ENCODE data around the gene WDR33.

Gene WDR33

DNA sequence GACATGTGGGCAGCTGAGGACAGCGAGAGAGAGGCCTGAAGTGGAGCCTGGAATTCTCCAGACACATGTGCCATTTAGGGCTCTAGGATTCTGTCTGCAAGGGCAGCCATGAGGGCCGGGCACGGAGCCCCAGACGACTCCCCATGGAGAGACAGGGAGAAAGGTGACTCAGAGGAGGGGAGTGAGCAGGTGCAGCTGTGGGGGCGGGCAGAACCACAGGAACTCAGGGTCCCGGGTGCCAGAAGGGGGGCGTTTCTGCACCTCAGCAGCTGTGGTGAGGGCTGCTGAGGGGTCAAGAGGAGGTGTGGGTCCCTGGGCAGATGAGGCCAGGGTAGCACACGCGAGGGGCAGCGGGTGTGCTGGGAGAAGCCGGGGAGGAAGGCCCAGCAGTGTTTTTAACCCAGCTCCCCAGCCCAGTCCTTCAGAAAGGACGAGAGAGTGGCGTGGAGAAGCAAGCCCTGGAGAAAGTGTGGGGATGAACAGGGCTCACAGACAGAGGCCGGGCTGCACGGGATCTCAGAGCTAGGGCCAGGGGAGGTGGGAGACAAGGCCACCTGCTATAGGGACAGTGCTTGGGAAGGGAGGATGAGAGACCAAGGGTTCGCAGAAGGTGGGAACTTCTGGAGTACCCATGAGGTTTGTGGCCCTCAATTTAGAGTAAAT lies 157.4 kb downstream of the WDR33 start:
- Histone ChIP-seq H2BK15ac (ENCODE audit: low read depth, poor library complexity, severe bottlenecking) (peak overlapping the region; percentile 65), H3K18ac (ENCODE audit: low read depth in 1 of 2, low read length in 2 of 2) (no peak overlapping the region), H3K4me2 (ENCODE audit: low read length, poor library complexity, severe bottlenecking) (no peak overlapping the region), H3K27me3 (ENCODE audit: control insufficient read depth in 1 of 2, insufficient read depth in 1 of 2, low read length in 2 of 2) (peaks cover 0 to 6% of the 10 kb centered on the region in 2 experiments), H3K4ac (ENCODE audit: low read depth in 1 of 2, low read length in 2 of 2) (no peak overlapping the region), H2AFZ (ENCODE audit: low read depth, low read length) (no peak overlapping the region), H3K9me3 (ENCODE audit: control insufficient read depth, low read length) (no peaks in the 10 kb centered on the region), H3K23ac (ENCODE audit: low read length in 2 of 2) (no peak overlapping the region), H4K91ac (ENCODE audit: low read length) (peak overlapping the region; percentile 43), H2AK5ac (ENCODE audit: low read length, severe bottlenecking) (no peak overlapping the region), H3K9ac (ENCODE audit: low read length) (no peak overlapping the region), H3K27ac (ENCODE audit: low read length, poor library complexity, severe bottlenecking) (no peak overlapping the region), H3K36me3 (ENCODE audit: control insufficient read depth in 1 of 2, insufficient read depth in 2 of 2, low read depth in 1 of 2, low read length in 2 of 2) (peaks cover 0 to 45% of the 10 kb centered on the region in 2 experiments), H3K4me1 (ENCODE audit: control insufficient read depth, insufficient read depth, low read depth, low read length) (peaks cover 26% of the 10 kb centered on the region), H4K8ac (ENCODE audit: low read length) (no peak overlapping the region), H3K14ac (ENCODE audit: low read length in 2 of 2) (no peak overlapping the region), H2BK12ac (ENCODE audit: low read length in 2 of 2) (no peak overlapping the region), H2BK5ac (ENCODE audit: low read depth, low read length, poor library complexity, severe bottlenecking) (no peak overlapping the region), H2BK120ac (ENCODE audit: low read depth, low read length) (no peak overlapping the region), H3K79me1 (replicated peaks; ENCODE audit: low read length, poor library complexity, severe bottlenecking) (peaks cover 2% of the 10 kb centered on the region), H3K4me3 (ENCODE audit: insufficient read depth in 1 of 2, low read depth in 1 of 2, low read length in 2 of 2) (no peak overlapping the region)
- WGBS, result 80% methylated on average over 16 of the region's 16 CpGs
- no peak for DNase-seq

DNA sequence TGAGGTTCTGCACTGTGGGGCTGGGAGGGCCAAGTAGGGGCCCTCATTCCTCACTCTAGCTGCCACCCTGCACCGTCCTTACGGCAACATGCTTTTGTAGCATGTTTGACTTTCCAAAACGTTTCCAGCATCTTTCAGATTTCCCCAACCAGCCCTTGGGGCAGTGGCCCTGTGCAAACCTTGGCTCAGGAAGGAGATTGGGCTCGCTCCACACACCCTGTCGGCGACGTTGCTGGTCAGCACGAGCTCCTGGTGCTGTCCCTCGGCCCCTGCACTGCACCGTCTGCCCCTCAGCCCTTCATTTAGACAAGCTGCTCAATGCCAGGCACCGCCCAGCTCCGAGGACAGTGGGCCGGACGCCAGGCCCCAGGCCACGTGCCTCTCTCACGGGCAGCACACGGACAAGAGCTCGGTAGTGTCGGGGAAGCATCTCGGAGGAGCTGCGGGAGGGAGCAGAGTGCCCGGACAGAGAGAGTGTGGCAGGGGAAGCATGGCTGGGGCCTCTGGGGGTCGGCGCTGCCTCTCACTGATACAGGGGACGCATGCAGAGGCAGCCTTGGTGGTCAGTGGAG lies 158.1 kb downstream of the WDR33 start:
- Histone ChIP-seq H3K9me3 (ENCODE audit: control insufficient read depth, low read length) (no peaks in the 10 kb centered on the region), H3K9ac (ENCODE audit: low read length) (no peak overlapping the region), H3K4me2 (ENCODE audit: low read length, poor library complexity, severe bottlenecking) (no peak overlapping the region), H2BK120ac (ENCODE audit: low read depth, low read length) (no peak overlapping the region), H2BK15ac (ENCODE audit: low read depth, poor library complexity, severe bottlenecking) (peak overlapping the region; percentile 65), H4K91ac (ENCODE audit: low read length) (peak overlapping the region; percentile 43), H3K23ac (ENCODE audit: low read length in 2 of 2) (no peak overlapping the region), H2BK12ac (ENCODE audit: low read length in 2 of 2) (no peak overlapping the region), H3K14ac (ENCODE audit: low read length in 2 of 2) (no peak overlapping the region), H2AFZ (ENCODE audit: low read depth, low read length) (no peak overlapping the region), H3K36me3 (ENCODE audit: control insufficient read depth in 1 of 2, insufficient read depth in 2 of 2, low read depth in 1 of 2, low read length in 2 of 2) (peaks cover 0 to 45% of the 10 kb centered on the region in 2 experiments), H3K79me1 (replicated peaks; ENCODE audit: low read length, poor library complexity, severe bottlenecking) (peaks cover 2% of the 10 kb centered on the region), H3K4me3 (ENCODE audit: insufficient read depth in 1 of 2, low read depth in 1 of 2, low read length in 2 of 2) (no peak overlapping the region), H2BK5ac (ENCODE audit: low read depth, low read length, poor library complexity, severe bottlenecking) (no peak overlapping the region), H3K4ac (ENCODE audit: low read depth in 1 of 2, low read length in 2 of 2) (no peak overlapping the region), H3K27ac (ENCODE audit: low read length, poor library complexity, severe bottlenecking) (no peak overlapping the region), H3K27me3 (ENCODE audit: control insufficient read depth in 1 of 2, insufficient read depth in 1 of 2, low read length in 2 of 2) (peaks cover 0 to 6% of the 10 kb centered on the region in 2 experiments), H3K18ac (ENCODE audit: low read depth in 1 of 2, low read length in 2 of 2) (no peak overlapping the region), H2AK5ac (ENCODE audit: low read length, severe bottlenecking) (no peak overlapping the region), H4K8ac (ENCODE audit: low read length) (no peak overlapping the region), H3K4me1 (ENCODE audit: control insufficient read depth, insufficient read depth, low read depth, low read length) (peaks cover 26% of the 10 kb centered on the region)
- WGBS, result 82% methylated on average over 25 of the region's 25 CpGs
- no peak for DNase-seq

DNA sequence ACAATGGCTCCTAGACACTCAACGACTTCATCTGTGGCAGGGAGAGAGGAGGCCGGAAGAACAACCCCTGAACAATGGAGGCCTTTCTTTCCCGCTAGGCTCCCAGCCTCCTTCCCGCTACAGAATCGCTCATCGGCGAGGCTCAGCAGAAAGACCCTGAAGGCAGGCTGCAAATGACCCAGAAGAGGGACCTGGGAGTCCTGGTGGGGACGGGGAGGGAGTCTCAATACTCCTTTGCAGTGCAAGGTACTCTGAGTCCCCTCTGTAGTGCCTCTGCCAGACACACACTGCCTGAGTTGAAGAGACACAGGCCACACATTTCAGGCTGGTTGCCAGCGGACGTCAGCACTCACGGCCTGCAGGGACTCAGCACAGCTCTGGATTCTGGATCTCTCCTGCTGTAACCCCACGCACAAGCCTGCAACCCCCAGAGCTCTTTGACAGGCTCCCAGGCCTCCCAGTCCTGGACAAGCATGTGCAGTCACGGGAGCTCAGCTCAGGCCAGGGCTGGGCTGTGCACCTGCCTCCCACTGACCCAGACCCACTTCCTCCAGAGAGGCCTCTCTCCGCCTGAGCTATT lies 158.9 kb downstream of the WDR33 start:
- Histone ChIP-seq H3K27ac (ENCODE audit: low read length, poor library complexity, severe bottlenecking) (no peak overlapping the region), H3K36me3 (ENCODE audit: control insufficient read depth in 1 of 2, insufficient read depth in 2 of 2, low read depth in 1 of 2, low read length in 2 of 2) (peaks cover 0 to 42% of the 10 kb centered on the region in 2 experiments), H2AK5ac (ENCODE audit: low read length, severe bottlenecking) (no peak overlapping the region), H3K23ac (ENCODE audit: low read length in 2 of 2) (no peak overlapping the region), H3K27me3 (ENCODE audit: control insufficient read depth in 1 of 2, insufficient read depth in 1 of 2, low read length in 2 of 2) (peaks cover 0 to 6% of the 10 kb centered on the region in 2 experiments), H3K4me2 (ENCODE audit: low read length, poor library complexity, severe bottlenecking) (no peak overlapping the region), H3K4me3 (ENCODE audit: insufficient read depth in 1 of 2, low read depth in 1 of 2, low read length in 2 of 2) (no peak overlapping the region), H2BK5ac (ENCODE audit: low read depth, low read length, poor library complexity, severe bottlenecking) (no peak overlapping the region), H3K9ac (ENCODE audit: low read length) (no peak overlapping the region), H2BK15ac (ENCODE audit: low read depth, poor library complexity, severe bottlenecking) (peak overlapping the region; percentile 9), H2BK120ac (ENCODE audit: low read depth, low read length) (no peak overlapping the region), H3K9me3 (ENCODE audit: control insufficient read depth, low read length) (no peaks in the 10 kb centered on the region), H3K79me1 (replicated peaks; ENCODE audit: low read length, poor library complexity, severe bottlenecking) (peaks cover 2% of the 10 kb centered on the region), H3K18ac (ENCODE audit: low read depth in 1 of 2, low read length in 2 of 2) (peak overlapping the region in 1 of 2 experiments; percentile 4), H4K8ac (ENCODE audit: low read length) (no peak overlapping the region), H2BK12ac (ENCODE audit: low read length in 2 of 2) (no peak overlapping the region), H4K91ac (ENCODE audit: low read length) (peak overlapping the region; percentile 47), H3K4ac (ENCODE audit: low read depth in 1 of 2, low read length in 2 of 2) (peak overlapping the region in 1 of 2 experiments; percentile 35), H3K4me1 (ENCODE audit: control insufficient read depth, insufficient read depth, low read depth, low read length) (peaks cover 32% of the 10 kb centered on the region), H2AFZ (ENCODE audit: low read depth, low read length) (no peak overlapping the region), H3K14ac (ENCODE audit: low read length in 2 of 2) (no peak overlapping the region)
- WGBS, result 65% methylated on average over 13 of the region's 14 CpGs
- peak; percentile 80 for DNase-seq

DNA sequence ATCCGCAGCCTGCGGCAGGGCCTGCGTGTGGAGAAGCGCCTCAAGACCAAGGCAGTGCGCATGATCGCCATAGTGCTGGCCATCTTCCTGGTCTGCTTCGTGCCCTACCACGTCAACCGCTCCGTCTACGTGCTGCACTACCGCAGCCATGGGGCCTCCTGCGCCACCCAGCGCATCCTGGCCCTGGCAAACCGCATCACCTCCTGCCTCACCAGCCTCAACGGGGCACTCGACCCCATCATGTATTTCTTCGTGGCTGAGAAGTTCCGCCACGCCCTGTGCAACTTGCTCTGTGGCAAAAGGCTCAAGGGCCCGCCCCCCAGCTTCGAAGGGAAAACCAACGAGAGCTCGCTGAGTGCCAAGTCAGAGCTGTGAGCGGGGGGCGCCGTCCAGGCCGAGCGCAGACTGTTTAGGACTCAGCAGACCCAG lies 159.6 kb downstream of the WDR33 start:
- H3K4me1 ChIP-seq (ENCODE audit: control insufficient read depth, insufficient read depth, low read depth, low read length), result peaks cover 36% of the 10 kb centered on the region
- peak overlapping the region; percentile 28 to 33 for H2BK12ac ChIP-seq (ENCODE audit: low read length in 2 of 2)
- H2BK5ac ChIP-seq (ENCODE audit: low read depth, low read length, poor library complexity, severe bottlenecking), result no peak overlapping the region
- no peak overlapping the region for H3K4me2 ChIP-seq (ENCODE audit: low read length, poor library complexity, severe bottlenecking)
- no peaks in the 10 kb centered on the region for H3K9me3 ChIP-seq (ENCODE audit: control insufficient read depth, low read length)
- no peak overlapping the region for H2AFZ ChIP-seq (ENCODE audit: low read depth, low read length)
- no peak for DNase-seq
- H3K79me1 ChIP-seq (replicated peaks; ENCODE audit: low read length, poor library complexity, severe bottlenecking), result no peaks in the 10 kb centered on the region
- H3K14ac ChIP-seq (ENCODE audit: low read length in 2 of 2), result peak overlapping the region in 1 of 2 experiments; percentile 9
- H3K36me3 ChIP-seq (ENCODE audit: control insufficient read depth in 1 of 2, insufficient read depth in 2 of 2, low read depth in 1 of 2, low read length in 2 of 2), result peaks cover 0 to 37% of the 10 kb centered on the region in 2 experiments
- H4K91ac ChIP-seq (ENCODE audit: low read length), result peak overlapping the region; percentile 60
- H3K23ac ChIP-seq (ENCODE audit: low read length in 2 of 2), result no peak overlapping the region
- peaks cover 0 to 6% of the 10 kb centered on the region in 2 experiments for H3K27me3 ChIP-seq (ENCODE audit: control insufficient read depth in 1 of 2, insufficient read depth in 1 of 2, low read length in 2 of 2)
- no peak overlapping the region for H2BK120ac ChIP-seq (ENCODE audit: low read depth, low read length)
- peak overlapping the region in 1 of 2 experiments; percentile 12 for H3K4ac ChIP-seq (ENCODE audit: low read depth in 1 of 2, low read length in 2 of 2)
- no peak overlapping the region for H3K18ac ChIP-seq (ENCODE audit: low read depth in 1 of 2, low read length in 2 of 2)
- WGBS, result 96% methylated on average over 29 of the region's 29 CpGs
- no peak overlapping the region for H3K9ac ChIP-seq (ENCODE audit: low read length)
- no peak overlapping the region for H3K4me3 ChIP-seq (ENCODE audit: insufficient read depth in 1 of 2, low read depth in 1 of 2, low read length in 2 of 2)
- no peak overlapping the region for H3K27ac ChIP-seq (ENCODE audit: low read length, poor library complexity, severe bottlenecking)
- peak overlapping the region; percentile 48 for H4K8ac ChIP-seq (ENCODE audit: low read length)
- no peak overlapping the region for H2AK5ac ChIP-seq (ENCODE audit: low read length, severe bottlenecking)
- no peak overlapping the region for H2BK15ac ChIP-seq (ENCODE audit: low read depth, poor library complexity, severe bottlenecking)

All from mesenchymal stem cell (in vitro differentiated cells and primary cell).